Stimulated activated CD8-positive, alpha-beta memory T cell treated with anti-CD3 and anti-CD28 coated beads, Interleukin-15, amount 100 ng/mL, for 4 hours (primary cell): Measurements from ENCODE around the gene CACNA2D1.
"Not testable (repeated sequence)": the region's sequence is repeated elsewhere in the genome, so short reads cannot be mapped to it uniquely, and the experiment has no call there.

Source experiments
- DNase-seq, 2 donors: peaks; one replicate each; pipeline ENCODE4 v3.0.0-alpha.2; 2020; ENCODE audit warnings: low read depth in 2 of 2

The CACNA2D1 gene

GRCh38 chr7:82393076-82393839, 50.3 kb downstream of the CACNA2D1 start:
- DNase-seq = no peak

GRCh38 chr7:82390936-82391335, 52.6 kb downstream of the CACNA2D1 start:
- no peak for DNase-seq

- DNase-seq = no peak
These were observed 53.7 kb downstream of the CACNA2D1 start for GRCh38 chr7:82389876-82390275.

- no peak for DNase-seq
These were observed 55.4 kb downstream of the CACNA2D1 start for GRCh38 chr7:82388138-82388537.

GRCh38 chr7:82386571-82386970, 57.0 kb downstream of the CACNA2D1 start:
- not testable (repeated sequence) for DNase-seq

- DNase-seq = no peak
These were observed 58.8 kb downstream of the CACNA2D1 start for GRCh38 chr7:82384779-82385178.

GRCh38 chr7:82384051-82384464, 59.5 kb downstream of the CACNA2D1 start:
- no peak for DNase-seq

GRCh38 chr7:82382276-82382675, 61.3 kb downstream of the CACNA2D1 start:
- no peak for DNase-seq

- no peak for DNase-seq
These were observed 66.8 kb downstream of the CACNA2D1 start for GRCh38 chr7:82376739-82377138.

- no peak for DNase-seq
These were observed 67.9 kb downstream of the CACNA2D1 start for GRCh38 chr7:82375713-82376112.

GRCh38 chr7:82375129-82375528, 68.4 kb downstream of the CACNA2D1 start:
- DNase-seq = no peak

GRCh38 chr7:82373926-82374635, 69.5 kb downstream of the CACNA2D1 start:
- DNase-seq = no peak

GRCh38 chr7:82364671-82365070, 78.9 kb downstream of the CACNA2D1 start:
- DNase-seq = no peak

GRCh38 chr7:82364048-82364447, 79.5 kb downstream of the CACNA2D1 start:
- DNase-seq = no peak

GRCh38 chr7:82362129-82362706, 81.4 kb downstream of the CACNA2D1 start:
- no peak for DNase-seq

- no peak for DNase-seq
These were observed 82.8 kb downstream of the CACNA2D1 start for GRCh38 chr7:82360591-82361368.

- DNase-seq = no peak
These were observed 84.2 kb downstream of the CACNA2D1 start for GRCh38 chr7:82359426-82359825.

- no peak for DNase-seq
These were observed 84.7 kb downstream of the CACNA2D1 start for GRCh38 chr7:82358923-82359322.

- no peak for DNase-seq
These were observed 85.5 kb downstream of the CACNA2D1 start for GRCh38 chr7:82358009-82358578.

- DNase-seq = no peak
These were observed 95.3 kb downstream of the CACNA2D1 start for GRCh38 chr7:82348251-82348650.

- no peak for DNase-seq
These were observed 95.8 kb downstream of the CACNA2D1 start for GRCh38 chr7:82347808-82348207.

GRCh38 chr7:82345886-82346285, 97.7 kb downstream of the CACNA2D1 start:
- no peak for DNase-seq
